ENCODE results near the gene AFG1L.
"Not testable (repeated sequence)": the region's sequence is repeated elsewhere in the genome, so short reads cannot be mapped to it uniquely, and the experiment has no call there.

The AFG1L gene

GRCh38 chr6:108291091-108291490 lies 3.8 kb upstream of the AFG1L start:
- no peak for DNase-seq

- DNase-seq: not testable (repeated sequence)
These were observed 2.3 kb upstream of the AFG1L start for GRCh38 chr6:108292561-108292960.

- DNase-seq: no peak
These were observed 1.1 kb upstream of the AFG1L start for GRCh38 chr6:108293527-108294296.

- DNase-seq: no peak
These were observed 542 bp upstream of the AFG1L start for GRCh38 chr6:108294297-108294726.

GRCh38 chr6:108295676-108296075 lies 822 bp downstream of the AFG1L start:
- DNase-seq: no peak

GRCh38 chr6:108302386-108302785 lies 7.5 kb downstream of the AFG1L start:
- DNase-seq: no peak

GRCh38 chr6:108304646-108305045 lies 9.8 kb downstream of the AFG1L start:
- DNase-seq: no peak

- DNase-seq: not testable (repeated sequence)
These were observed 13.8 kb downstream of the AFG1L start for GRCh38 chr6:108308641-108309040.

GRCh38 chr6:108309844-108310243 lies 15.0 kb downstream of the AFG1L start:
- no peak for DNase-seq

GRCh38 chr6:108312605-108313004 lies 17.8 kb downstream of the AFG1L start:
- DNase-seq: no peak

GRCh38 chr6:108321253-108321747 lies 26.4 kb downstream of the AFG1L start:
- DNase-seq: no peak

GRCh38 chr6:108322728-108323127 lies 27.9 kb downstream of the AFG1L start:
- DNase-seq: no peak

GRCh38 chr6:108323710-108324466 lies 29.0 kb downstream of the AFG1L start:
- DNase-seq: no peak

GRCh38 chr6:108330221-108330785 lies 35.4 kb downstream of the AFG1L start:
- DNase-seq: not testable (repeated sequence)

- no peak for DNase-seq
These were observed 36.0 kb downstream of the AFG1L start for GRCh38 chr6:108330806-108331205.

GRCh38 chr6:108331982-108332381 lies 37.1 kb downstream of the AFG1L start:
- DNase-seq: no peak

- DNase-seq: no peak
These were observed 42.1 kb downstream of the AFG1L start for GRCh38 chr6:108336971-108337370.

- peak; percentile 11 for DNase-seq
These were observed 42.9 kb downstream of the AFG1L start for GRCh38 chr6:108337721-108338120.

GRCh38 chr6:108341372-108341771 lies 46.5 kb downstream of the AFG1L start:
- no peak for DNase-seq

- no peak for DNase-seq
These were observed 49.0 kb downstream of the AFG1L start for GRCh38 chr6:108343894-108344293.

GRCh38 chr6:108348655-108349349 lies 53.9 kb downstream of the AFG1L start:
- DNase-seq: no peak

GRCh38 chr6:108350528-108350927 lies 55.7 kb downstream of the AFG1L start:
- no peak for DNase-seq

GRCh38 chr6:108353853-108354252 lies 59.0 kb downstream of the AFG1L start:
- DNase-seq: peak; percentile 23
